HUES64 (cell line): ENCODE results near the gene GRID1.

ENCODE experiments used
- H3K27ac ChIP-seq: 2 replicates; pipeline ENCODE4 v1.7.0; 2013; ENCODE audit warnings: low read depth, low read length, inconsistent platforms
- H3K27me3 ChIP-seq: 2 replicates; pipeline ENCODE4 v1.6.1; 2013; ENCODE audit warnings: mild to moderate bottlenecking, low read length; ENCODE audit not compliant: insufficient read depth
- H3K36me3 ChIP-seq: 2 replicates; pipeline ENCODE4 v1.6.1; 2013; ENCODE audit warnings: mild to moderate bottlenecking, low read length; ENCODE audit not compliant: insufficient read depth
- H3K4me1 ChIP-seq: 2 replicates; pipeline ENCODE4 v1.6.1; 2013; ENCODE audit warnings: mild to moderate bottlenecking, low read length, moderate library complexity; ENCODE audit not compliant: insufficient read depth
- H3K4me3 ChIP-seq: 2 replicates; pipeline ENCODE4 v1.5.1; 2013; ENCODE audit warnings: mild to moderate bottlenecking, low read length, moderate library complexity
- H3K9ac ChIP-seq: 2 replicates; pipeline ENCODE4 v1.6.1; 2013; ENCODE audit warnings: mild to moderate bottlenecking, low read depth, low read length
- H3K9me3 ChIP-seq: 2 replicates; pipeline ENCODE4 v1.6.1; 2013; ENCODE audit warnings: low read depth, low read length; ENCODE audit not compliant: insufficient read depth
- WGBS: fragments of 150-250, 120-280 bp; methylation state at CpG from one replicate; pipeline ENCODE4 v1.1.7; 2013; ENCODE audit warnings: missing lambda C conversion rate; 5-methylcytosine and 5-hydroxymethylcytosine counted together

GRID1 gene

GRCh38 chr10:86144301-86144700, 222.3 kb downstream of the GRID1 start:
- Histone ChIP-seq H3K9me3 (no peaks in the 10 kb centered on the region), H3K4me3 (no peak overlapping the region), H3K27ac (no peak overlapping the region), H3K9ac (no peak overlapping the region), H3K27me3 (no peaks in the 10 kb centered on the region), H3K36me3 (no peaks in the 10 kb centered on the region), H3K4me1 (0 out of 2 replicates have a peak, but pooled peaks cover 2% of the 10 kb centered on the region)
- WGBS = 93% methylated on average over 8 of the region's 8 CpGs

GRCh38 chr10:86141896-86142295, 224.7 kb downstream of the GRID1 start:
- Histone ChIP-seq H3K36me3 (no peaks in the 10 kb centered on the region), H3K27ac (no peak overlapping the region)
- 98% methylated on average over 5 of the region's 5 CpGs for WGBS

GRCh38 chr10:86139066-86139657, 227.4 kb downstream of the GRID1 start:
- Histone ChIP-seq H3K9ac (no peak overlapping the region), H3K4me1 (no peaks in the 10 kb centered on the region), H3K27me3 (no peaks in the 10 kb centered on the region), H3K27ac (no peak overlapping the region), H3K9me3 (no peaks in the 10 kb centered on the region), H3K36me3 (no peaks in the 10 kb centered on the region), H3K4me3 (no peak overlapping the region)
- 84% methylated on average over 11 of the region's 11 CpGs for WGBS

More at GRCh38 chr10:86141896-86142295, 224.7 kb downstream of the GRID1 start:
- Histone ChIP-seq H3K4me3 (no peak overlapping the region), H3K27me3 (no peaks in the 10 kb centered on the region), H3K9me3 (no peaks in the 10 kb centered on the region), H3K9ac (no peak overlapping the region), H3K4me1 (no peaks in the 10 kb centered on the region)

- no peaks in the 10 kb centered on the region for H3K27me3 ChIP-seq
- no peak overlapping the region for H3K4me3 ChIP-seq
- H3K9ac ChIP-seq = no peak overlapping the region
- H3K36me3 ChIP-seq = no peaks in the 10 kb centered on the region
- WGBS = 96% methylated on average over 18 of the region's 18 CpGs
- H3K4me1 ChIP-seq = no peaks in the 10 kb centered on the region
- H3K27ac ChIP-seq = no peak overlapping the region
- no peaks in the 10 kb centered on the region for H3K9me3 ChIP-seq
These were observed 228.0 kb downstream of the GRID1 start for GRCh38 chr10:86138551-86139065.

GRCh38 chr10:86137561-86137960, 229.0 kb downstream of the GRID1 start:
- no peak overlapping the region for H3K27ac ChIP-seq
- no peak overlapping the region for H3K9ac ChIP-seq
- 95% methylated on average over 7 of the region's 7 CpGs for WGBS
- H3K4me1 ChIP-seq = no peaks in the 10 kb centered on the region
- H3K36me3 ChIP-seq = no peaks in the 10 kb centered on the region
- no peak overlapping the region for H3K4me3 ChIP-seq
- no peaks in the 10 kb centered on the region for H3K9me3 ChIP-seq
- H3K27me3 ChIP-seq = no peaks in the 10 kb centered on the region

- WGBS = 80% methylated on average over 4 of the region's 4 CpGs
- Histone ChIP-seq H3K27me3 (no peaks in the 10 kb centered on the region), H3K4me1 (no peaks in the 10 kb centered on the region), H3K4me3 (no peak overlapping the region), H3K36me3 (no peaks in the 10 kb centered on the region), H3K9ac (no peak overlapping the region), H3K9me3 (no peaks in the 10 kb centered on the region), H3K27ac (no peak overlapping the region)
These were observed 229.7 kb downstream of the GRID1 start for GRCh38 chr10:86136934-86137333.

GRCh38 chr10:86135191-86135590, 231.4 kb downstream of the GRID1 start:
- Histone ChIP-seq H3K27ac (no peak overlapping the region), H3K9me3 (no peaks in the 10 kb centered on the region), H3K36me3 (no peaks in the 10 kb centered on the region), H3K4me1 (no peaks in the 10 kb centered on the region), H3K4me3 (no peak overlapping the region), H3K9ac (no peak overlapping the region), H3K27me3 (no peaks in the 10 kb centered on the region)
- 96% methylated on average over 2 of the region's 2 CpGs for WGBS

GRCh38 chr10:86130737-86131475, 235.7 kb downstream of the GRID1 start:
- H3K4me3 ChIP-seq = no peak overlapping the region
- 91% methylated on average over 18 of the region's 18 CpGs for WGBS
- no peak overlapping the region for H3K9ac ChIP-seq
- H3K27me3 ChIP-seq = no peaks in the 10 kb centered on the region
- no peaks in the 10 kb centered on the region for H3K36me3 ChIP-seq
- no peaks in the 10 kb centered on the region for H3K9me3 ChIP-seq
- H3K27ac ChIP-seq = no peak overlapping the region
- no peaks in the 10 kb centered on the region for H3K4me1 ChIP-seq

- Histone ChIP-seq H3K36me3 (no peaks in the 10 kb centered on the region), H3K4me1 (no peaks in the 10 kb centered on the region), H3K9me3 (no peaks in the 10 kb centered on the region), H3K9ac (no peak overlapping the region), H3K4me3 (no peak overlapping the region), H3K27me3 (no peaks in the 10 kb centered on the region), H3K27ac (no peak overlapping the region)
These were observed 236.6 kb downstream of the GRID1 start for GRCh38 chr10:86130041-86130440.

- no peak overlapping the region for H3K4me3 ChIP-seq
- H3K27me3 ChIP-seq = no peaks in the 10 kb centered on the region
- H3K9ac ChIP-seq = no peak overlapping the region
- no peaks in the 10 kb centered on the region for H3K36me3 ChIP-seq
- no peak overlapping the region for H3K27ac ChIP-seq
- no peaks in the 10 kb centered on the region for H3K9me3 ChIP-seq
- H3K4me1 ChIP-seq = no peaks in the 10 kb centered on the region
- WGBS = 89% methylated on average over 5 of the region's 5 CpGs
These were observed 238.2 kb downstream of the GRID1 start for GRCh38 chr10:86128360-86128759.

GRCh38 chr10:86127274-86127819, 239.2 kb downstream of the GRID1 start:
- Histone ChIP-seq H3K4me1 (no peaks in the 10 kb centered on the region), H3K27me3 (no peaks in the 10 kb centered on the region), H3K9me3 (no peaks in the 10 kb centered on the region), H3K36me3 (no peaks in the 10 kb centered on the region), H3K4me3 (no peak overlapping the region), H3K27ac (no peak overlapping the region), H3K9ac (no peak overlapping the region)
- WGBS = 89% methylated on average over 8 of the region's 8 CpGs
